ENCODE results near the gene LTK. TPM values are rescaled to one million over a fixed set of nuclear protein-coding genes. Genes with fewer than 3 reads are reported as not detected.

The LTK gene
- total RNA-seq, 1 experiment from 2014 or later, result 5.4 TPM

GRCh38 chr15:41503669-41504010, 10.0 kb downstream of the LTK start:
- no peak for DNase-seq (ENCODE audit: low spot score)
- Histone ChIP-seq H3K4me3 (ENCODE audit: low read depth, low read length, poor library complexity, severe bottlenecking) (no peak overlapping the region), H3K4me1 (ENCODE audit: insufficient read depth, low read length, poor library complexity, severe bottlenecking) (peaks cover 17% of the 10 kb centered on the region), H3K36me3 (ENCODE audit: insufficient read depth, low read length, poor library complexity, severe bottlenecking) (no peaks in the 10 kb centered on the region), H3K27me3 (replicated peaks; ENCODE audit: insufficient read depth, low read depth, low read length, poor library complexity) (no peaks in the 10 kb centered on the region), H3K27ac (ENCODE audit: low read depth, low read length, poor library complexity, severe bottlenecking) (no peak overlapping the region), H3K9me3 (ENCODE audit: low read depth, low read length, poor library complexity, severe bottlenecking) (no peaks in the 10 kb centered on the region)
- ChIA-PET CTCF (interaction anchor here (0.6 kb wide), 1 partner anchor 8 kb away, joined by 4 read pairs; no protein-coding TSS in a partner anchor), POLR2A (ENCODE audit: low non-redundant PET) (no interaction called here)
- TF ChIP-seq EZH2 (IDR thresholded peaks at IDR 0.05; ENCODE audit: borderline replicate concordance, low read depth, low read length, poor library complexity, severe bottlenecking) (no peak), CTCF (conservative IDR thresholded peaks at IDR 0.05; ENCODE audit: low read depth, low read length) (no peak)
- BruUV-seq (replicated peaks), result no TSS peak
- intact Hi-C loops (cut with micrococcal nuclease; ENCODE audit: unreplicated experiment), result no loop called here

GRCh38 chr15:41502795-41503668, 10.6 kb downstream of the LTK start:
- DNase-seq (ENCODE audit: low spot score), result no peak
- ChIA-PET CTCF (interaction anchor here (0.6 kb wide), 1 partner anchor 9 kb away, joined by 4 read pairs; no protein-coding TSS in a partner anchor), POLR2A (ENCODE audit: low non-redundant PET) (no interaction called here)
- no peaks in the 10 kb centered on the region for H3K36me3 ChIP-seq (ENCODE audit: insufficient read depth, low read length, poor library complexity, severe bottlenecking)
- no peaks in the 10 kb centered on the region for H3K9me3 ChIP-seq (ENCODE audit: low read depth, low read length, poor library complexity, severe bottlenecking)
- no TSS peak for BruUV-seq (replicated peaks)
- H3K27ac ChIP-seq (ENCODE audit: low read depth, low read length, poor library complexity, severe bottlenecking), result no peak overlapping the region
- no peaks in the 10 kb centered on the region for H3K27me3 ChIP-seq (replicated peaks; ENCODE audit: insufficient read depth, low read depth, low read length, poor library complexity)
- H3K4me1 ChIP-seq (ENCODE audit: insufficient read depth, low read length, poor library complexity, severe bottlenecking), result peaks cover 20% of the 10 kb centered on the region
- intact Hi-C loops (cut with micrococcal nuclease; ENCODE audit: unreplicated experiment), result no loop called here
- TF ChIP-seq EZH2 (IDR thresholded peaks at IDR 0.05; ENCODE audit: borderline replicate concordance, low read depth, low read length, poor library complexity, severe bottlenecking) (no peak), CTCF (conservative IDR thresholded peaks at IDR 0.05; ENCODE audit: low read depth, low read length) (no peak)
- H3K4me3 ChIP-seq (ENCODE audit: low read depth, low read length, poor library complexity, severe bottlenecking), result no peak overlapping the region

- H3K36me3 ChIP-seq (ENCODE audit: insufficient read depth, low read length, poor library complexity, severe bottlenecking), result no peaks in the 10 kb centered on the region
- BruUV-seq (replicated peaks), result no TSS peak
- ChIA-PET CTCF (no interaction called here), POLR2A (ENCODE audit: low non-redundant PET) (no interaction called here)
- H3K4me1 ChIP-seq (ENCODE audit: insufficient read depth, low read length, poor library complexity, severe bottlenecking), result peaks cover 20% of the 10 kb centered on the region
- H3K9me3 ChIP-seq (ENCODE audit: low read depth, low read length, poor library complexity, severe bottlenecking), result no peaks in the 10 kb centered on the region
- no peaks in the 10 kb centered on the region for H3K27me3 ChIP-seq (replicated peaks; ENCODE audit: insufficient read depth, low read depth, low read length, poor library complexity)
- H3K4me3 ChIP-seq (ENCODE audit: low read depth, low read length, poor library complexity, severe bottlenecking), result peak overlapping the region; percentile 45
- H3K27ac ChIP-seq (ENCODE audit: low read depth, low read length, poor library complexity, severe bottlenecking), result no peak overlapping the region
- intact Hi-C loops (cut with micrococcal nuclease; ENCODE audit: unreplicated experiment), result no loop called here
- DNase-seq (ENCODE audit: low spot score), result no peak
- TF ChIP-seq EZH2 (IDR thresholded peaks at IDR 0.05; ENCODE audit: borderline replicate concordance, low read depth, low read length, poor library complexity, severe bottlenecking), result no peak
- no peak for TF ChIP-seq CTCF (conservative IDR thresholded peaks at IDR 0.05; ENCODE audit: low read depth, low read length)
These were observed 11.5 kb downstream of the LTK start for GRCh38 chr15:41501931-41502794.
